ENCODE measurements around the gene DLG2. TPM values are rescaled to one million over a fixed set of nuclear protein-coding genes. Genes with fewer than 3 reads are reported as not detected.

DLG2 gene
- total and polyA plus RNA-seq, 2 of the 8 experiments (the other 6 are each of a cell fraction or from before 2014, with no cell fraction given) = 1.7 to 14.3 TPM

GRCh38 chr11:85299258-85299942 lies 327.7 kb downstream of the DLG2 start:
- Histone ChIP-seq H2AFZ (ENCODE audit: low read length) (no peak overlapping the region), H3K4ac (replicated peaks; ENCODE audit: insufficient read length, low read depth, low read length) (no peak overlapping the region), H3K4me1 (replicated peaks in 1 of 4; ENCODE audit: control insufficient read depth in 3 of 4, insufficient read depth in 4 of 4, low read length in 3 of 4) (no peaks in the 10 kb centered on the region), H2AK5ac (ENCODE audit: low read depth, low read length) (no peak overlapping the region), H2BK120ac (replicated peaks; ENCODE audit: low read depth, low read length) (no peak overlapping the region), H2BK20ac (ENCODE audit: low read length) (no peak overlapping the region), H3K56ac (replicated peaks; ENCODE audit: insufficient read length, low read depth, low read length) (no peak overlapping the region), H3K14ac (ENCODE audit: insufficient read length) (no peak overlapping the region), H3K9me3 (ENCODE audit: insufficient read depth in 2 of 2, low read depth in 1 of 2, low read length in 1 of 2) (no peaks in the 10 kb centered on the region), H3K23ac (ENCODE audit: insufficient read length) (no peak overlapping the region), H4K91ac (replicated peaks; ENCODE audit: insufficient read length, low read length) (no peak overlapping the region), H3K79me1 (ENCODE audit: low read depth, low read length) (no peaks in the 10 kb centered on the region), H3K4me3 (ENCODE audit: extremely low read depth in 1 of 4, insufficient read depth in 2 of 4, low read depth in 3 of 4, low read length in 4 of 4) (no peak overlapping the region), H3K4me2 (ENCODE audit: insufficient read depth in 1 of 2, low read depth in 2 of 2, low read length in 2 of 2) (no peak overlapping the region), H3K18ac (ENCODE audit: extremely low read depth, low read length) (no peak overlapping the region), H4K5ac (ENCODE audit: insufficient read length, low read depth, low read length) (no peak overlapping the region), H2BK5ac (ENCODE audit: low read depth, low read length) (no peak overlapping the region), H2BK12ac (ENCODE audit: low read depth, low read length) (no peak overlapping the region), H3K27ac (ENCODE audit: low read depth, low read length) (no peak overlapping the region), H3K36me3 (ENCODE audit: control insufficient read depth in 2 of 4, insufficient read depth in 4 of 4, low read length in 3 of 4) (no peaks in the 10 kb centered on the region), H3K79me2 (ENCODE audit: control insufficient read depth in 1 of 2, insufficient read depth in 2 of 2, low read length in 2 of 2) (no peaks in the 10 kb centered on the region), H4K8ac (ENCODE audit: extremely low read depth, insufficient read depth, low read length) (no peak overlapping the region), H3K27me3 (replicated peaks in 1 of 4; ENCODE audit: control insufficient read depth in 3 of 4, extremely low read depth in 1 of 4, insufficient read depth in 3 of 4, low read length in 3 of 4) (no peaks in the 10 kb centered on the region), H4K20me1 (replicated peaks in 1 of 2; ENCODE audit: control insufficient read depth in 1 of 2, insufficient read depth in 2 of 2, low read length in 2 of 2) (no peaks in the 10 kb centered on the region), H3K9ac (replicated peaks in 1 of 4; ENCODE audit: extremely low read depth in 1 of 4, low read depth in 3 of 4, low read length in 3 of 4) (no peak overlapping the region), H3K23me2 (ENCODE audit: low read depth, low read length) (no peaks in the 10 kb centered on the region), H2BK15ac (ENCODE audit: low read length) (no peak overlapping the region)
- POLR2A ChIA-PET (ENCODE audit: partially characterized antibody) = no interaction called here
- WGBS, 2 experiments (ENCODE audit: extremely low coverage in 1 of 2, insufficient coverage in 1 of 2, insufficient read length in 1 of 2, insufficient replicate concordance in 2 of 2, low coverage in 1 of 2, low lambda C conversion rate in 2 of 2, missing lambda C conversion rate in 1 of 2) = 87% methylated on average over 1 of the region's 1 CpG; no CpG with 5 or more reads in 1 of the 2 experiments
- no peak for FAIRE-seq
- CTCF ChIA-PET (ENCODE audit: partially characterized antibody) = interaction anchor here (0.5 kb wide), 1 partner anchor 888 kb away, joined by 3 read pairs; no protein-coding TSS in a partner anchor
- no peak for DNase-seq (ENCODE audit: low read depth in 1 of 2, low spot score in 2 of 2)
- peak; percentile 88 for TF ChIP-seq BACH1 (IDR thresholded peaks at IDR 0.05; ENCODE audit: low read length)
- peak; percentile 72 for TF ChIP-seq MAFK (IDR thresholded peaks at IDR 0.05; ENCODE audit: low read depth, low read length)
- TF ChIP-seq SP2 (IDR thresholded peaks at IDR 0.05; ENCODE audit: low read length) = no peak
